OCI-LY3 (cell line): Measurements from ENCODE around the gene DCUN1D2.

Source experiments
- EZH2phosphoT487 ChIP-seq: fragments of 200-600 bp; shearing (Covaris generic); IDR thresholded peaks from 2 replicates; pipeline ENCODE4 v1.6.1; 2018; ENCODE audit warnings: antibody characterized with exemption, mixed run types, low read depth
- TF ChIP-seq, protein P1 (sequence below): fragments of 200-600, 300-600 bp; sonication (generic); IDR thresholded peaks from 2 replicates; pipeline ENCODE4 v1.5.1; 2014; ENCODE audit warnings: antibody characterized with exemption, low read length, low read depth

GRCh38 chr13:113485545-113485944 lies 5.0 kb downstream of the DCUN1D2 start:
- TF ChIP-seq, protein P1, sequence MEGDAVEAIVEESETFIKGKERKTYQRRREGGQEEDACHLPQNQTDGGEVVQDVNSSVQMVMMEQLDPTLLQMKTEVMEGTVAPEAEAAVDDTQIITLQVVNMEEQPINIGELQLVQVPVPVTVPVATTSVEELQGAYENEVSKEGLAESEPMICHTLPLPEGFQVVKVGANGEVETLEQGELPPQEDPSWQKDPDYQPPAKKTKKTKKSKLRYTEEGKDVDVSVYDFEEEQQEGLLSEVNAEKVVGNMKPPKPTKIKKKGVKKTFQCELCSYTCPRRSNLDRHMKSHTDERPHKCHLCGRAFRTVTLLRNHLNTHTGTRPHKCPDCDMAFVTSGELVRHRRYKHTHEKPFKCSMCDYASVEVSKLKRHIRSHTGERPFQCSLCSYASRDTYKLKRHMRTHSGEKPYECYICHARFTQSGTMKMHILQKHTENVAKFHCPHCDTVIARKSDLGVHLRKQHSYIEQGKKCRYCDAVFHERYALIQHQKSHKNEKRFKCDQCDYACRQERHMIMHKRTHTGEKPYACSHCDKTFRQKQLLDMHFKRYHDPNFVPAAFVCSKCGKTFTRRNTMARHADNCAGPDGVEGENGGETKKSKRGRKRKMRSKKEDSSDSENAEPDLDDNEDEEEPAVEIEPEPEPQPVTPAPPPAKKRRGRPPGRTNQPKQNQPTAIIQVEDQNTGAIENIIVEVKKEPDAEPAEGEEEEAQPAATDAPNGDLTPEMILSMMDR = no peak
- no peak for TF ChIP-seq EZH2phosphoT487
